G401 (cell line): ENCODE measurements around the gene ZNF625. TPM values are rescaled to one million over a fixed set of nuclear protein-coding genes. Genes with fewer than 3 reads are reported as not detected.
A peak's percentile ranks its signal among the peaks of the same experiment; 100 is the strongest.
"Not testable (repeated sequence)": the region's sequence is repeated elsewhere in the genome, so short reads cannot be mapped to it uniquely, and the experiment has no call there.

Experiments used
- DNase-seq: peaks from one replicate; pipeline ENCODE4 v3.0.0-alpha.2; 2015; ENCODE audit warnings: low spot score
- in situ Hi-C: cut with HindIII; loops from 2 replicates; pipeline ENCODE4 v1.10.0; 2016; ENCODE audit warnings: low sequenced_read_pairs, mixed read lengths
- total RNA-seq: library from RNA; depleted of rRNA; stranded (reverse); fragments of >200 nt; shearing (Covaris generic); gene quantifications from 2 replicates; pipeline ENCODE4 v1.2.3, GENCODE V29; 2014; rRNA removed

The ZNF625 gene
- total RNA-seq, 1 experiment from 2014 or later = 8.8 TPM

DNA sequence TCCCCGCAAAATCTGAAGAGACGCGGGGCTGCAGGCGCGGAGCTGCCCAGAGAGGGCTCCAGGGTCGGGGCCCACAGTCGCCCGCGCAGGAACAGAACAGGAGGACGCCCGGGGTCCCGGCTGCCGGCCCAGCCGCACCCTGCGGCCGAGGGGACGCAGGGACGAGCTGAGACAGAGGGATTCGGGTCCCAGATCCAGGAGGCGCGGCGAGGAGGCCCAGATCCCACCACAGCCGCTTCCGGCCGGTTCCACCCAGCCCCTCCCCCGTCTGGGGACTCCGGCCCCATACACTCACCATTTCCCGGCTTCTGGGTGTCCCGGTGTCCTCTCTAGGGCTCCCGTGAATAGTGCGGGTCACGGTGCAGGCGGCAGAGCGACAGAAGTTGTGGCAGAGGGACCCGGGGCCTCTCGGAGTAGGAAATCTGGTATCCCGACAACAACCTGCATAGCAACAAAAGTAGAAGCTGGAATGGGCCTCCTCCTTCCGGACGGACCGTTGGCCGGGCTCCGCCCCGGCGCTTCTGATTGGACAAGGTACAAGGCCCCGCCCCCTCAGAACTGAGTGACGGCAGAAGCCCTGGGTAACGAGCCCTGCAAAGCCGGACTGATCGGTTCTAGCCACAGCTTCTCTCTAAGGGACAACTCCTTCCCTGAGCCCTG, 16.5 kb downstream of the ZNF625 start, which contains the start of gene ZNF20:
TSS of gene ZNF20 (minus strand) at position 466 of the 660 bp plus-strand sequence. CDS start at position 298, 168 bp downstream.
- in situ Hi-C loops = no loop called here
- DNase-seq = peak; percentile 96

DNA sequence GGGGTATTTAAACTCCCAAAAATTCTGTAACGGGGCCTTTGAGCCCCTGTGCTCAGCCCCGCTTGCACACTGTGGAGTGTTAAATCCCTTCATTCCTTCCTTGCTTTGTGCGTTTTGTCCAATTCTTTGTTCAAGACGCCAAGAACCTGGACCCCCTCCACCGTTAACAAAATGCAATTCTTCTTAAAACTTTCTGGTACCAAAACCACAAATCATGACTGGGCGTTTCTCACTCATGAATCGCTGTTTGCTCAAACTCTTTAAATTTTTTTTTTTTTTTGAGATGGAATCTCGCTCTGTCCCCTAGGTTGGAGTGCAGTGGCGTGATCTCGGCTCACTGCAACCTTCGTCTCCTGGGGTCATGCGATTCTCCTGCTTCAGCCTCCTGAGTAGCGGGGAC, 17.3 kb downstream of the ZNF625 start:
- in situ Hi-C loops = no loop called here
- no peak for DNase-seq

DNA sequence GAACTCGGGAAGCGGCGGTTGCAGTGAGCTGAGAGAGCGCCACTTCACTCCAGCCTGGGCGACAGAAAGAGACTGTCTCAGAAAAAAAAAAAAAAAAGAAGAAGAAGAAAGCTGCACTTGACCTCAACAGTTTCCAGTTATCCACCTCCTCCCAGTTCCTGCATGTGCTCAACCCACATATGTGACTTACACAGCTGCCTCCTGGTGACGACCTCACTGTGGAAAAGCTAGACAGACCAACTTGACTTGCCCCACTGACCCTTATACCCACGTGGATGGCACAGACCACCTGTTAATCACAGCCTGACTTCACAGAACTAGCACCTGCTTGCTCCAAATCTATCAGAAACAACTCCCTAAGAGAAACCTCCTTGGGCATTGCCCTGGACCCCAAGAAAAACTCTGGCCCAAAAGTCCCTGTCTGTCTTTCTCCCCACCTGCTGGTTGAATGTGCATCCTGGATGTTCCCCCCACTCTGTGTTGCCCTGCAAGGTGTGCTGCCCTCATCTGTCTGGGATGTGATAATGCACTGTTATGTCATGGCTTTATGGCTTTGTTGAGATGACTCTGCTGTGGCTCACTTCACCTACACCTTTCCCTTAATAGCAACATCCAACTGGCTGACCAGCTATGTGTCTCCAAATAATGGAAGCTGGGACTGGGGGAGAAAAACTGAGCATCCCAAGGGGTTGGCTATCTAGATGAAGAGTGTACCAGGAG, 19.2 kb downstream of the ZNF625 start:
- DNase-seq = no peak
- in situ Hi-C loops = no loop called here

DNA sequence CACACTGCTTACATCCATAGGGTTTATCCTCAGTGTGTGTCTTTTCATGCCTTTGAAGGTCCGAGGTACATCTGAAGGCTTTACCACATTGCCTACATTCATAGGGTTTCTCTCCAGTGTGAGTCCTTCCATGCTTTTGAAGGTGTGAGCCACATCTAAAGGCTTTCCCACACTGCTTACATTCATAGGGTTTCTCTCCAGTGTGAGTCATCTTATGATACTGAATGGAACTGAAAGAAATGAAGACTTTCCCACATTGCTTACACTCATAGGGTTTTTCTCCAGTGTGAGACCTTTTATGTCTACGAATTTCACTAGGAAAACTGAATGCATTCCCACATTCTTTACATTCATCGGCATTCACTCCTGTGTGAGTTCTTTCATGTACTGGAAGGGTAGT, 23.5 kb downstream of the ZNF625 start:
- in situ Hi-C loops = no loop called here
- DNase-seq = no peak

DNA sequence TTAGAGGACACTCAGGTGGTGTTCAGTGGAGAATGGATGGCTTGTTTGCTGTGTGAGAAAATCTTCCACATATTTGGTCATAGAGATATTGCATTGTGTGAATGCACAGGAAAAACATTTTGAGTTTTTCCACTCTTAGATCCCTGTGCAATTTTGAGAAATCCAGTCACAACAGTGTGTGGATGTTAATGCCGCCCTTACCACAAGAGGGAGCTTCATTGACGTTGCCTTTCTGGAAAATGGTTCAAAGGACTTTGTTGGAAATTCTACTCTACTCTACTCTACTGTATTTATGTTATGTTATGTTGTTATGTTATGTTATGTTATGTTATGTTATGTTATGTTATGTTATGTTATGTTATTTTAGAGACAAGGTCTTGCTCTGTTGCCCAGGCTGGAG, 29.8 kb downstream of the ZNF625 start:
- in situ Hi-C loops = no loop called here
- no peak for DNase-seq

DNA sequence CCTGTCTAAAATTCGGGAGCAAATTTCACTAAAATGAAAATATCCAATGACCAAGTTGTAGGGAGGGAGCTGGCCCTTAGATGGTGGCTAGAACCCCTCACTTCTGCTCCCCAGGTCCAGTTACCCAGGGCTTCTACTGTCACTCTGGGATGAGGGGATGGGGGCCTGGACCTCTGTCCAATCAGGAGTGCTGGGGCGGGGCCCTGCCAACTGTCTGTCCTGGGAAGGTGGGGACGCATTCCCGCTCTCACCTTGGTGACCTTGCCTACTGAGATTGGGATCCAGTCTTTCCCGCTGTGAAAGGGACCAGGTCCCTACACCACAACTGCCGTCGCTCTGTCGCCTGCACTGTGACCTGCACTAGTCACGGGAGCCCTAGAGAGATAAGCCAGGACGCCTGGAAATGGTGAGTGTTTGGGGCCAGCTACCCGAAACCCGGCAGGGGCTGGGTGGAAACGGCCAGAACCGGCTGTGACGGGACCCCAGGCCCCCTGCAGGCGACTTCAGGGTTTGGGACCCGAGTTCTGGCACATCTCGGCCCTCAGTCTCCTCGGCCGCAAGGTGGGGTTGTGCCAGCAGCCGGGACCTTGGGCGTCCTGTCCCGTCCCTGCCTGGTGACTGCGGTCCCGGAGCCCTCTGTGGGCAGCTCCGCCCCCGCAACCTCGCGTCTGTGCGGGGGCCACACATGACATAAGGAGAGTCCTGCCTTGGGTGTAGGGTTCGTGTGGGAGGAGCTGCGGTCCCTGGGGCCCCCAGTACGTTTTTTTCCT, 39.1 kb downstream of the ZNF625 start:
- in situ Hi-C loops = loop anchor here (10.0 kb wide), 1 partner anchor 67 kb away; no protein-coding TSS in a partner anchor
- no peak for DNase-seq

DNA sequence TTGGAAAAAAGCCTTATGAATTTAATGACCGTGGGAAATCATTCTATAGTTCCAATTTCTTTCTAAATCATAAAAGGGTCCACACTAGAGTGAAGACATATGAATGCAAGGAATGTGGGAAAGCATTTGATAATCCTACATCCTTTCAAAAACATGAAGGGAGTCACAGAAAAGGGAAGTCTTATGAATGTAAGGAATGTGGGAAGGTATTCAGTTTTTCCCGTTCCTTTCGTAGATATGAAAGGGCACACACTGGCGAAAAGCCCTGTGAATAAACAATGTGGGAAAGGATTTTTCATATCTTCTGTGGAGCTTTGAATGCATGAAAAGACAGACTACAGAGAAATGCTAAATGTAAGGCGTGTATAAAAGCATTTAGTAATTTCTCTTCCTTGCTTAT, 43.4 kb downstream of the ZNF625 start:
- in situ Hi-C loops = loop anchor here (10.0 kb wide), 1 partner anchor 72 kb away; no protein-coding TSS in a partner anchor
- no peak for DNase-seq

DNA sequence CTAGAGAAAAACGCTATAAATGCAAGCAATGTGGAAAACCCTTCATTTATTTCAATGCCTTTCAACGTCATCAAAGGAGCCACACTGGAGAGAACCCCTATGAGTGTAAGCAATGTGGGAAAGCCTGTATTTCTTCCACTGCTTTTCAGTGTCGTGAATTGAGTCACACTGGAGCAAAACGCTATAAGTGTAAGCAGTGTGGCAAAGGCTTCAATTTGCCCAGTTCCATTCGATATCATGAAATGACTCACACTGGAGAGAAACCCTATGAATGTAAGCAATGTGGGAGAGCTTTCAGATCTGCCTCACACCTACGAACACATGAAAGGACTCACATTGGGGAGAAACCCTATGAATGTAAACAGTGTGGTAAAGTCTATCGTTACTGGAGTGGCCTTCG, 43.8 kb downstream of the ZNF625 start:
- in situ Hi-C loops = loop anchor here (10.0 kb wide), 1 partner anchor 72 kb away; no protein-coding TSS in a partner anchor
- no peak for DNase-seq

DNA sequence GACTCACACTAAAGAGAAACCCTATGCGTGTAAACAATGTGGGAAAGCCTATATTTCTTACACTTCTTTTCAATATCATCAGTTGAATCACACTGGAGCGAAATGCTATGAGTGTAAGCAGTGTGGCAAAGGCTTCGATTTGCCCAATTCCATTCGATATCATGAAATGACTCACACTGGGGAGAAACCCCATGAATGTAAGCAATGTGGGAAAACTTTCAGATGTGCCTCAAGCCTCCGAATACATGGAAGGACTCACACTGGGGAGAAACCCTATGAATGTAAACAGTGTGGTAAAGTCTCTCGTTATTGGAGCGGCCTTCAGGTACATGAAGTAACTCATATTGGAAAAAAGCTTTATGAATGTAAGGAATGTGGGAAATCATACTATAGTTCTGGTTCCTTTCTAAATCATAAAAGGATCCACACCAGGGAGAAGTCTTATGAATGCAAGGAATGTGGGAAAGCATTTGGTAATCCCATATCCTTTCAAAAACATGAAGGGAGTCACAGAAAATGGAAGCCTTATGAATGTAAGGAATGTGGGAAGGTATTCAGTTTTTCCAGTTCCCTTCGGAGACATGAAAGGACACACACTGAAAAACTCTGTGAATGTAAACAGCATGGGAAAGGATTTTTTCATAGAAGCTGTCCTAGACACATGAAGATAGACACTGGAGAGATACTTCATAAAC, 44.4 kb downstream of the ZNF625 start:
- in situ Hi-C loops = loop anchor here (10.0 kb wide), 1 partner anchor 73 kb away; no protein-coding TSS in a partner anchor
- no peak for DNase-seq

DNA sequence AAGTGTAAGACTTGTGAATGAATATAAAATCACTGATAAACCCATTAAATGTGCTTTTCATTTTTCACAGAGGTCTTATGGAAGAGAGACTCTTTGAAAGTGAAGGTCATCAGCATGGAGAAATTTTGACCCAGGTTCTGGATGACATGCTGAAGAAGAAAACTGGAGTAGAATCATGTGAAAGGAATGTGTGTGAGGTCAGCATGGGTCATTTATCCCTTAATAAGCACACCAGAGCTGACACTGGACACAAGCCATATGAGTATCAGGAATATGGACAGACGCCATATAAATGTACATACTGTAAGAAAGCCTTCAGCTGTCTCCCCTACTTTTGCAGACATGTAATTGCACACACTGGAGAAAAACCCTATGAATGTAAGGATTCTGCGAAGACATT, 45.4 kb downstream of the ZNF625 start:
- DNase-seq = no peak
- in situ Hi-C loops = loop anchor here (10.0 kb wide), 1 partner anchor 74 kb away; no protein-coding TSS in a partner anchor

DNA sequence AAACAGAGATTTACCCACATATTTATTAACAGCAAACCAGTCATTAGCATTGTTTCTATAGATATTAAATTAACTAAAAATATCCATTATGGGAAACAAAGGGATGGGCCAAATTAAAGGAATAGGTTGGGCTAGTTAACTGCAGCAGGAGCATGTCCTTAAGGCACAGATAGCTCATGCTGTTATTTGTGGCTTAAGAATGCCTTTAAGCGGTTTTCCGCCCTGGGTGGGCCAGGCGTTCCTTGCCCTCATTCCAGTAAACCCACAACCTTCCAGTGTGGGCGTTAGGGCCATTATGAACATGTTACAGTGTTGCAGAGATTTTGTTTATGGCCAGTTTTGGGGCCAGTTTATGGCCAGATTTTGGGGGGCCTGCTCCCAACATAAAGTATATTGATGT, 52.6 kb downstream of the ZNF625 start:
- DNase-seq, in situ Hi-C loops: not testable (repeated sequence)

DNA sequence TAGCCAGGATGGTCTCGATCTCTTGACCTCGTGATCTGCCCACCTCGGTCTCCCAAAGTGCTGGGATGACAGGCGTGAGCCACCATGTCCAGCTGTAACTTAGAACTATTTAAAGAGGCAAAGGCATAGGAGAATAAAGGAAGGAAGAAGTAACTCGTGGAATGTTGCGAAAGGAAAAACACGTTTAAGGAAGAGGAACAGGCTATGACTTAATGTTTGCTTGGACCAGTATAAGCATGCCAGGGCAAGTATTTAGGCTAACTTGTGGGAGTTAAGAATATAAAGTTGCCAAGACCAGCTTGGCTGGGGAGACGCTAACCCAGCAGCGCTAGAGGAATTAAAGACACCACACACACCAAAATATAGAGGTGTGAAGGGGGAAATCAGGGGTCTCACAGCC, 58.5 kb downstream of the ZNF625 start:
- in situ Hi-C loops = no loop called here
- no peak for DNase-seq

DNA sequence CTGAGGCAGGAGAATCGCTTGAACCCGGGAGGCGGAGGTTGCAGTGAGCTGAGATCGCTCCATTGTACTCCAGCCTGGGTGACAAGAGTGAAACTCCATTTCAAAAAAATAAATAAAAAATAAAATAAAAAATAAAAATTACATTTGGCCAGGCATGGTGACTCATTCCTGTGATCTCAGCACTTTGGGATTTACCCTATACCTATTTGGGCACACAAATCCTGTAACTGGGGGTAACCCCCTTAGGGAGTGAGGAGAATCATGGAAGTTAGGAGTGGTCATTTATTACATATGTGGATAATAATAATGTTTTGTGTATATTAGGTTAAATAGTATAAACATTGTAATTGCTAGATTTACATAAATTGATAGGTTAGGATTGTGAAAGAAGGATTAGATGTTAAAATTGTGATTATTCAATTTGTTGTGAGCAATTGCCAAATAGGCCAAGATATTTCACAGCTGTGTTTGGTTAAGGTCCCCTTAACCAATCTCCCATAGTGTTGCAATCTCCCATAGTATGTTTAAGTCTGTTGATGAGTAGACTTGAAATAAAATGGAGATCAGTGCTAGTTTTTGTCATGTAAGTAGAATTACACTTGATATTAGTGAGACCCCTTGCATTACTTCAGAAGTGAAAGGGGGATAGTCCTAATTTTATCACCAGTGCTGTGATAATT, 61.3 kb downstream of the ZNF625 start:
- DNase-seq = no peak
- in situ Hi-C loops = no loop called here

Other genes starting within 250 kb of the ZNF625 start
- gene ZNF700, start 231.6 kb downstream of the ZNF625 start, total RNA-seq = 10.3 and 11.3 TPM in 2 replicates
- 0.41 and 0.55 TPM in 2 replicates for gene ZNF763, start 191.7 kb downstream of the ZNF625 start, total RNA-seq
- 0.43 TPM in 1 of 2 replicates, not detected in the other for gene ZNF433, start 121.1 kb downstream of the ZNF625 start, total RNA-seq
- 1.4 and 1.9 TPM in 2 replicates for gene ZNF878, start 103.8 kb downstream of the ZNF625 start, total RNA-seq
- gene ZNF844, start 92.0 kb downstream of the ZNF625 start, total RNA-seq = 1.2 and 2.3 TPM in 2 replicates
- 1.2 TPM in 1 of 2 replicates, not detected in the other for gene ZNF20, start 16.4 kb downstream of the ZNF625 start, total RNA-seq
- gene ZNF136, start 6.4 kb upstream of the ZNF625 start, total RNA-seq = 4.2 and 5.1 TPM in 2 replicates
- 3.5 and 9.3 TPM in 2 replicates for gene ZNF44, start 138.1 kb upstream of the ZNF625 start, total RNA-seq
- 0.14 and 0.18 TPM in 2 replicates for gene ZNF563, start 176.9 kb upstream of the ZNF625 start, total RNA-seq
- 2.5 and 7.7 TPM in 2 replicates for gene ZNF442, start 208.9 kb upstream of the ZNF625 start, total RNA-seq
- gene ZNF799, start 244.5 kb upstream of the ZNF625 start, total RNA-seq = 4.6 and 7.4 TPM in 2 replicates